HG03442 (cell line): ENCODE data around the gene LARP4B.

Experiments
- ATAC-seq: cut with Tn5 transposase; IDR thresholded peaks from one replicate; pipeline ENCODE4 v1.9.1; 2021; ENCODE audit warnings: mild to moderate bottlenecking, moderate library complexity; ENCODE audit not compliant: unreplicated experiment

Gene LARP4B

DNA sequence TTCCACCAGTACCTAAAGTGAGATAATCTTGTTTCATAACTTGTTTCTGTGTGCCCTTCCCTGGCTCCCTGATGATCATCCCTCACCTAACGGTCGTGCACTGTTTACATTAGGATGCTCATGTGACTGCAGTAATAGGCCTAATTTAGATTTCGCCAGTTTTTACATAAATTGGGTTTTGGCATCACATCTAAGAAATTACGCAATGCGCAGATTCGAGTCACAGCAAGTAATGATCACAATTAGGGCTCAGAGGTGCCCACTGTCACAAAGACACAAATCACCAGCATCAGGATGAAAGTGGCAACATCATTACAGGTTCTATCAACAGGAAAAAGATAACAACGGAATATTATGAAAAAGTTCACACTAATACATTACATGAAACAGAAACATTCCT is 94.7 kb downstream of the LARP4B start:
- ATAC-seq, result no peak

DNA sequence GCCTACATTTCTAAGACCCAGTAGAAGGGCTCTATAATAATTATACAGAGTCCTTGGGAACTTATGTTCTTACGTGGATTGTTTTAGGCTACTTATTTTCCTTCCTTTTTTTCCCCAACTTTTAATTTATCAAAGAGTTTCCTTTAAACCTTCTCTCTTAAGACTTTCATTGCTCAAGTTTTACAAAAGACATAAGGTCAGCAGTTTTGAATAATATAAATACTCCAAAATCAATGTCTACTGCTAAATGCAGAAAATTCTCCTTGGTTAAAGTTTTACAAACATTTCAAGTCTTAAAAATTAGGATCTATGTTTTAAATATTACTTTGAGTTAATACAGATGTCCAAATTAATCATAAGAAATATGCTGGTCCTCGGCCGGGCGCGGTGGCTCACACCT is 97.0 kb downstream of the LARP4B start:
- ATAC-seq, result no peak

DNA sequence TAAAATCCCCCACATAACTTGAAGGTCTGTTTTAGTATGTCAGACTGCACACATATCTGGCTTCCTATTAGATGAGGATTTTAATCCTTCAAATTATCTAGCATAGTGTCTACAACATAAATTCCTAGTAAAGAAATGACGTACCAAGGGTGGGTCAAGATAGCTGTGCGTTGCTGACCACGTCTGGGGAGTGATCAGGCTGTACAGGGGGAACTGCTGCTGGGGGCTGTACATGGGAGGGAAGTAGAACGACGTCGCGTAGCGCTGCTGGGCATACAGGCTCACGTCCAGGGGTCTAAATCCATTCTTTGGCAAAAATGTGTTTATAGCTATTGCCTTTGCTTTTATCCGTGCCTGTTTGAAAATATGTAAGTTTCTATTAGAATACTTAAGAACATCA is 102.3 kb downstream of the LARP4B start:
- no peak for ATAC-seq

DNA sequence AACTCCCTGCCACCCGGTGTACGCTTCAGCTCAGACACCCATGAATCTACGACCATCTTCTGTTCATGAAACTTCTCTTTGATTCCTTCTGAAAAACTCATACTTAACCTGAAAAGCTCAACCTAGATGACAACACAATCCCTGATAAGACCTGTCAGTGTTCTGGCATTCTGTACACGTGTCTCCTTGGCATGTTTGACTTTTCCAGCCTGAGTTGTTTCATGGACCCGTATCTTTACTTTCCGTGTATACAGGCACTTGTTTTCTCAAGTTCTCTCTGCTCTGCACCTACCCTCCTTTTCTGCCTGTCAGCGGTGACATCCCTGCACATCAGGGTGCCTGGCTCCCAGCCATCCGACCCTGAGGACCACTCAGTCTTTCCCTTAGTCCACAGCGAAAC is 103.3 kb downstream of the LARP4B start:
- ATAC-seq, result no peak

DNA sequence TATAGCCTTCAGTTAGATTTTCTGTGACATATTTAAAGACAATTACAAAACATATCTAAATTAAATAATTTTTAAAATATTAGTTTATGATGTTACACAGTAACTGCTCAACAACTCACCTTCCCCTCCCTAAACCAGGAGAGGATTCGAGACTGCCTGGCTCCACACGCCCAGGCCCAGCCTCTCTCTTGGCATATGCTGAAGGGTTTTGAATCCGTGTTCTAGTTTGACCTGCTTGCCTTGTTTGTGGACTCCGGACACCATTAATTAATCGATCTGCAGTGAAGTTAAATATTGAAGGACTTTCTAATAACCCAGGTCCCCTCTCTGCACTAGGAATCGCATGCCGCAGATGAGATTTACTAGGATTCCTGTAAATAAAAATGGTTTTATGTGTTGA is 106.6 kb downstream of the LARP4B start:
- no peak for ATAC-seq

DNA sequence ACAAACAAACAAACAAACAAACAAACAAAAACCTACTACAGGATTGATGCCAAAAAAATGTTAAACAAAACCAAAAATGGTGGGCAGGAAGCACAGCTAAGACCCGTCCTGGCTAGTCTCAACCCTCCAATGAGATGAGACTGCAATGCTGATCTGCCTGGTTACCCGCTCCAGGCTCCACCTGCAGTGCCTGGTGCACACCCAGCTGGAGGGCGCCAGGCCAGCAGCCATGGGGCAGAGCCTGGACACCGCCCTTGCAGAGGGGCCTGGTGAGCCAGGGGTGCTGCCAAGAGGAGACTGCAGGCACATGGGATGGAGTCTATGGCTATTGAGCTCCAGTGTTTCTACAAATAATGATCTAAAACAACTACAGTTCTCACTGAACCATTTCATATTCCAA is 107.0 kb downstream of the LARP4B start:
- no peak for ATAC-seq

DNA sequence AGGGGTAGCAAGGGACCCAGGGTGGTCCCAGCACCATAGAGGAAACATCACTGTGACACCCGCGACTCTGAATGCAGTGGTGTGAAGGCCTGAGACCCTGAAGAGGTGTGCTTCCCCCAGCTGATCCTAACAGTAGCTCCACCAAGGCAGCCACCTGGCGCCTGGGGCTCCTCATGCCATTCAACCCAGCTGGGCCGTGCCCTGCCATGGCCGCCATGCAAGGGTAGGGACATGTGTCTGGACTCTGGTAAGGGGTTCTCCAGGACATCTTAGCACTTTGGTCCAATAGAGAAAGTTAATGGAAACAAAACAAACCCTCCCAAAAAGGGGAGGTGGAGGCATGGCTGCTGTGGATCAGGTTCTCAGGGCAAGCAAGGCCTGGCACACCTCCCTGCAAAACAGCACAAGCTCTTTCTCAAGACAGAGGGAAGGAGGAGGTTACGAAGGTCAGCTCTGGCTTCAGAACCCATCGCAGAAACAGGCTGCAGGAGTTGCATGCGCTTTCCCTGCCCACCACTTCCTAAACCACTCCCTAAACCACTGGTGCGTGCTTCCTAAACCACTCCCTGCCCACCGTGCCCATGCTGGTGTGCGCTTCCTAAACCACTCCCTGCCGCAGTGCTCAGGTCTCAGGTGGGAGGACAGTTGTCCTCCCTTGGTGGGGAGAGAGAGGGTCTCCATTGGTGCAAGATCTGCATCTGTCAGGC is 108.7 kb downstream of the LARP4B start:
- ATAC-seq, result no peak

DNA sequence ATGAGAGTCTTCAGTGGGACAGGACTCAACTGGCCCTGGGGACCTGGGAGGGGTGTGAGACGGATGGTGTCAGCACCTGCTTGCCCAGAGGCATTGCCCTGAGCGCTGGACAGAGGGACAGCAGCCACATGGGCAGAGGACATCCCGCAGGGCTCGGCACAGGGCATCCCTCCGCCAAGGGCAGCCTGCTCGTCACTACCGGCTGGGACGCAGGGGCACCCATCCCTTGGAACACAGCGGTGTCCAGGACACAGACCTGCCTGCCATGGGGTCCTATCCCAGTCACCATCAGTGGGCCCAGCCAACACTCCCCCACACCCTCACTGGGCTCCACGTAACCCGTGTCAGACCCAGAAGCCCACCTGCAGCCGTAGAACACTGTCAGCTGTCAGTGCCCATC is 109.3 kb downstream of the LARP4B start:
- no peak for ATAC-seq

DNA sequence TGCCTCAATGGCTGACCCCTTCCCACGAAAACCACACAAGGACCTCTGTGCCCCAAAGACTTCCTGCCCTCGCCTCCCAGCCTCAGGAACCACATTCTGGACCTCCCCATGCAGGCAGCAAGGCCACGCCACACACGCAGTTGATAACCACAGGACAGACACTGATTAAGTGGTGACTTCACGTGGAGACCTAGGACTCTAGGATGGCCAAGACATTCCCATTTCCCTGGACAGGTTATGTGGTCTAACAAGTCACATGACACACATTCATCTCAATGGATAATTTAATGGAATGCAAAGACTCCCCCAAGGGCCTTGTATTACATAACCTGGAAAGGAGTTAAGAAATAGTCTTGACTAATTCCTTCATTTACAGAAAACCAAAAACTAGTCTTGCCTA is 110.2 kb downstream of the LARP4B start:
- no peak for ATAC-seq

DNA sequence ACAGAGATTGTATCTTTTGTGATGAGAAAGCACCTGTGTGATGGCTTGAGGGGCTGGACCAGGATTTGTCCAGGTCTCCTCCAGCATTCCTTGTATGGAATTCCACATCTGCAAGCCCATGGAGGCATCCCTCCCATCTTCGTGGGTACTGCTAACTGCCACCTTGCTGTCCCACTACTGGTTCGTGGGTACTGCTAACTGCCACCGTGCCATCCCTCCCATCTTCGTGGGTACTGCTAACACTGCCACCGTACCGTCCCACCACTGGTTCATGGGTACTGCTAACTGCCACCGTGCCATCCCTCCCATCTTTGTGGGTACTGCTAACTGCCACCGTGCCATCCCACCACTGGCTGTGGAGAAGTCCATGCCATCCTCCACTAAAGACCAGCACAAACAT is 111.7 kb downstream of the LARP4B start:
- ATAC-seq, result no peak

DNA sequence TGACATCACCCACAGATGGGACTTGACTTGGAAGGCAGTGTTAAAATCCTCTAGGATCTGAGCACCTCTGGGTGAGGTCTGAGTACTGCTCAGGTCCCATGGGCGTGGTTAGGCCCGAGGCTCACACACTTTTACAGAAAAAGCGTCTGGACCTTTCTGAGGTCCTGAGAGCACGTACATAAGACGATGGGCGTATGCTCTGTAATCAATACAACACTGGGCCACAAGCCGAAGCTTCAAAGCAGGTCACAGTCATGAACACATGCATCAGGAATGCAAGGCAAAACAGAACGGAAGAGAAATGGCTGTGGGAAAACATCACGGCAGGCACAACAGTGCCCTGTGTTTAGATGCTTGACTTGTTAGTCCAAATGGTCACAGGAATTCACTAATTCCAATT is 112.2 kb downstream of the LARP4B start:
- no peak for ATAC-seq

DNA sequence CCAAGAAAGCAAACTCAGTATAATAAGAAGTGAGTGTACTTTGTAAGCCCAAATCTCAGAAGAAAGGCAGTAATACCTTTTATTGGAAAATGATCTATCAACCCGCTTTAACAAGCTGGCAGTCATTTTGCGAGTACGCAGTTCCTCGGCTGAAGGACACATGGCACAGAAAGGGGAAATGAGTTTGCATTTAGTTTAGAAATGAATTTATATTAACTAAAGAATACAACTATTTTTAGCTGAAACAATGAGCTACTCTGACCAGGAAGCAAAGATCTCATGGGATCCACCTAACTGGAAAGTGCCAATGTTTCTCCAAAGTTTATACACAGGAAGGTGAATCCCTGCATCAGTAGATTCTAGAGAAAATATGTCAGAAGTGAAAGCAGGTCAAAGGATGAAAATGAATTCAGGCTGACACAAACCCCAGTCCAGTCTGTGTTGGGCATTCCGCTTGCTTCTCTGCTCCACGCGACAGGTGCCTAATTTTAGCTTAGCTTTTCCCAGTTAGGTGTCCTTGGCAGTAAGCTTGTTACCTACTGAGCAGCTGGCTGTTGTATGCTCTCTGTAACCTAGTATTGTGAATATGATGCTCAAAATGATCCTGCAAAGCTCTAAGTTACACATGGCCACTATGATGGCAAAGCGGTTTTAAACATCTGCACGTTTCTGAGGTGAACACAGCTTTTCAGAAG is 112.8 kb downstream of the LARP4B start:
- no peak for ATAC-seq

DNA sequence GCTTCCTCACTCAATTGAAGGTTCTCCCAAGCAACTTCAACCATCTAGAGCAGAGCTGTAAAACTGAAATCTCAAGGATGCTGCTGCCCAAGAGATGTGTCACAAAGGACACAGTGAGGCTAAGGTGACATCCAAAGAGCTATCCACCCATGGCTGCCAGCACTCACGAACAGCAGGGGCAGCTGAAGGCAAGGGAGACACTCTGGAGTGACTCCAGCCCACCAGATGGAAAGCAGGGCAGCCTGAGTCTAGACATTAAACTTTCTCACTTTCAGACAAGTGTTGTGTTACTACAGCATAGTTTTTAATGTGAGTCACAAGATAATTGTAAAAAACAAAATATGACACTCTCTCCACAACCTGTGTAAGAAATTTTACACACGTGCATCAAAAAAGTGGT is 113.5 kb downstream of the LARP4B start:
- no peak for ATAC-seq

DNA sequence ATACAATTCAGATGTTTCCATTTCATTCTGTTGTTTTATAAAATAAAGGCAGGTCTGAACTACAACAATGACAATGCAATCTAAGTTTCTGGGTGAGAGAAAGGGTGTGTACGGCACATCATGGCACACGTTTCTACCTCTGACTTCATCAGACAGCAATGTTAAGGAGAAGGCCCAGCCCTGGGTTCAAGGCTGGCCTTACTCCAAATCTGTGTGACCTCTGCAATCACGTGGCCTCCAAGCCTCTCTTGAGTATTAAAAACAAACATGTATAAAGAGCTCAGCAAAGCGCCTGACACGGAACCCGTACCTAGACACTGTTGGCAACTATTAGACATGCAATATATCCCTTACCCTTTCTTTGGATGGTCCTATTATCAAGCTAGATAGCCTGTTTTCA is 114.1 kb downstream of the LARP4B start:
- no peak for ATAC-seq

DNA sequence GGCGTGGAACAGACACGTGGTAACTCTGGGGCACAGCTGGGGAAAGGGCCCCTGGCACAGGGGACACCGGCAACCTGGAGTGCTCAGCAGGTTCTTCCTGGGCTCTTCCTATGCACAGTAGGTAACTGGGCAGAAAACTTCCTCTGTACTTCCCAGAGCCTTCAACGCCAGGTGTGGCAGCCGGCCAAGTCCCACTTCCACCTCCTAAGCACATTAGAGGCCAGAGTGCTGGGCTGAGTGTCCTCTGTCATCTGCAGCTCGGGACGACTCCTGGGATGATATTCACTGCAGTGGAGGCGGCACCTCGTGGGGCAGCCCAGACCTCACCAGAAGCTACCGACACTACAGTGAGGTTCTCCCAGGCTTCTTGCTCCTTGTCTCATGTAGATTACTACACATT is 114.5 kb downstream of the LARP4B start:
- ATAC-seq, result no peak

DNA sequence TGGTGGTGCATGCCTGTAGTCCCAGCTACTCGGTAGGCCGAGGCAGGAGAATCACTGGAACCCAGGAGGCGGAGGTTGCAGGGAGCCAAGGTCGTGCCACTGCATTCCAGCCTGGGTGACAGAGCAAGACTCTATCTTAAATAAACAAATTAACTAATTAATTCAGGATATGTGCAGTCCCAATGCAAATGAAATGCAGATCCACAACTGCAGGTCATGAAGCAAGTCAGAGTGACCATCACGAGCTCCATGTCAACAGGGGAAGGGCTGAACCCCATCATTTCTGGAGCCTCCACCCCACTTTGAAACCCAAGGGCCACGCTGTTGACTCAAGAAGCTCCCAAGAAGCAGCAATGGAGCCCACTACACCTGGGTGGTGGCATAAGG is 115.4 kb downstream of the LARP4B start:
- no peak for ATAC-seq

DNA sequence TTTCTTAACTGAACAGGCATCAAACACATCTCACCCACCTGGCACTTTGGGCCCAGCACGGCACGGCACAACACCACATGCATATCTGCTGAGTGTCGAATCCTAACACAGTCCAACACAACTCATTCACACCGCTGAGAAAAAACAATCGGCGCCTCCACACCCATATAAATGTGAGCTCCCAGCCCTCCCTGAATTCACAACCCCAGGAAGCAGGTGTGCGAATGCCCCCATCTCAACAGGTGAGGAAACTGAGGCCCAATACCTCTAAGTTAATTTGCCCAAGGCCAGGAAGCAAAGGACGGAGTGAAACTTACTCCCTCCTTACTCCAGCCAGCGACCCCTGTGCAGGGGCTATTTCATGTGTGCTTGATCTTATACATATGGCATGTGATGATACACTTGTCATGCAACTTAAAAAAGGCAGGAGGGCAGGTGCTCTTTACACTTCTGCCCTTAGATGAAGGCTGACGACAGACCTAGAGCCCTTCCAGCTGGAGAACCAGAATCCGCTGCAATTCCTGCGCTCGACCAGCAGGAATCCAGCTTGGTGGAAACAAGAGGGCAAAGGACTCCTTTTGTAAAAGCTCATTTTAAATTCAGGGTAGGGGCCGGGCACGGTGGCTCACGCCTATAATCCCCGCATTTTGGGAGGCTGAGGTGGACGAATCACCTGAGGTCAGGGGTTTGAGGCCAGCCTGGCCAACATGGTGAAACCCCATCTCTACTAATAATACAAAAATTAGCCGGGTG is 116.0 kb downstream of the LARP4B start:
- ATAC-seq, result no peak

DNA sequence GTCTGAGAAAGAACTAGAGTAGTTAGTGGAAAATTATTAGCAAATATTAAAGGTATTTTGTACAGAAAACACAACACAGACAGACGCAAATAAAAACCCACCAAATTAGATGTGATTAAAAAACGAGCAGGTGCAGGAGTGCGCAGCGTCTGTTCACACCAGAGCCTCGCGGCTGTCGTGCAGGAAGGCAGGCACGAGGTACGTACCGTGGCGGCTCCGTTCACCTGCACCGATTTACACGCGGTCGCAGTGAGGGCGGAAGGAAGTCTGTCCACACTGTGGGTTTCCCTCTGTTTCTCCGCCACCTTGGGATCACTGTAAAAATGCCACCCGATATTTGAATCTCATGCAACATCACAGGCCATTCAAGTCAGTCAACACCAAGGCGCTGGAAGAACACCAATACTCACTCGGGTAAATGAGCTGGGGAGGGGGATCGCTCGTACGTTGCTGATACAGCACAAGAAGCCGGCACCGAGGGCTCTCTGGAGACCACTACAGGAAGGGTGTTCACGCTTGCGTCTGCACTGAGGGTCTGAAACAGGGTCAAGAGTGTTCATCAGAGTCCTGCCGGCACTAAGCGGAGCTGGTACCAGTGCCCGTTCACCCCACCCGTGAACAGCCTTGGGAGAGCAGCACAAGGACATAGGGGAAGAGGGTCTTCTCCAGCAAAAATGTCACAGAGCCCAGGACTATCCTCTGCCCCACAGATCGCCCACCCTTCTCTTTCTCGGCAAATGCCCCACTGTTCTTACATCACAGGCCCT is 116.8 kb downstream of the LARP4B start:
- no peak for ATAC-seq

DNA sequence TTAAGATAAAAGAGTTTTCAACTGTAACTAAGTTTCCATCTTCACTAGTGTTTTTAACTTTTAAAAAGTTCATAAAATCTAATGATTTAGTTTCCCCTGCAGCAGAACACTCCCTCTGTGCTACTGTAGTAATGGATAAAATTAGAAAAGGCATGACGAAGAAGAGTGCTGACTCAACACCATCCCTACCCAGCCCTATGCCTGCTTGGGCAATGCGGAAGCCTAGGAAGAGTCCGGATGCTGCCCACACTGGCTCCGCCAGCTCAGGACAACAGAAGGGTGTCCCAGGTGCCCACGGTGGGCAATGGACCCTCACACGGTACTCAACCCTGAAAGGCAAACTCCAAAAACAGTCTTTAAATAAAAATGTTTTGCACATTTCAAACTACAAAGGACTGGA is 118.2 kb downstream of the LARP4B start:
- no peak for ATAC-seq

DNA sequence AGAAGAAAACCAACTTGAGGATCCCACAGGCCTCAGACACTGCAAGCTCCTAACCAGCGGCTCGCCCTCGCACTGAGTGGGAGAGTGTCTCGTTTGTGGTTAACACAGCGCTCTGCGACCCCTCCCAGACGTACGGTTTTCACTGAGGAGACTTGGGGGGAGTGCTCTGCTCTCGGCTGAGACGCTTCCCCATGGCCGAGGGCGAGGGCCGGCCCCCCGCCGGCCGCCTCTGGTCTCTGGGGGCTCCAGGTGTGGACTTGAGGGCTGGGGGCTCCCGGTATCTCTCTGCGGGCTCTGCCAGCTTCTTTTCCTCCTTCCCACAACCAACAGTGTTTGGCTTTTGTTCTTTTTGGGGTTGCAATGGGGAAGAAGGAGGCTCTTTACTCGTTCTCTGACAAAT is 118.7 kb downstream of the LARP4B start:
- ATAC-seq, result no peak

DNA sequence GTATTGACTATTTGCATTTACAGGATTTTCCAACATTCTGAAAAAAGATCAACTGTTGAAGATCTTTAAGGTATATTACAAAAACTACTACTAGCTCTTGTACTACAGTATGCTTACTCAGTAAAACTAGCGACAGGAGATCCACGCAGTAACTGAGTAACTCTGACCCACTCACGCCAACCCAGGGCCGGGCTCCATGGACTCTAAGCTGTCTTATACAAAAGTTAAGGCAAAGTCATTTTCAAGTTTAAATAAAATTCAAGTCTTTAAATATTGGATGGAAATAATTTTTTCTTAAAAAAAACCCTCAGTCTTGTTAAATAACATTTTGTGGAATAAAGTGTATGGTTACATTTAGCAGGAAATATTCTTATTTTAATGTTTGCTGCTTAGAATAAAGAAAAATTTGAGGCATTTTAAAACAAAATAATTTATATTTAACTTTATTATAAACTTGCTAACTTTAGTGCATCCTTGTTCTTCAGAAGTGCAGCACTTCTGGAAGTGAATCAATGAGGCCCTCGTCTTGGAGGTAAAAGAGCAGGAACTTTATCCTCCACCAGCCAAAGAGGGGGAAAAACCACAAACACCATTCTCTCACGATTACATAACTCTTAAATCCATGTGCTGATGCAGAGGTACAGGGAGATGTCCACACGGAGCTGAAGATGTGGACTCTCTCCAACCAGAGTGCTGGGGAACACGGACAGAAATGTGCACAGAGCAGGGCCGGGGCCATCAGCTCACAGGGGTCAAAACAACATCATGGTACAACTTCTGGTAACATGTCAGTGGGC is 119.9 kb downstream of the LARP4B start:
- no peak for ATAC-seq
